ENCODE measurements around the gene SKOR2. TPM values are rescaled to one million over a fixed set of nuclear protein-coding genes. Genes with fewer than 3 reads are reported as not detected.

Gene SKOR2
- total RNA-seq, 4 donors from 2014 or later, result not detected

GRCh38 chr18:47261902-47262300 lies 10.4 kb upstream of the SKOR2 start:
- H3K4me1 ChIP-seq, result no peaks in the 10 kb centered on the region
- no peaks in the 10 kb centered on the region for H3K36me3 ChIP-seq
- peaks cover 0 to 36% of the 10 kb centered on the region in 2 donors for H3K27me3 ChIP-seq
- H3K27ac ChIP-seq, result no peak overlapping the region
- no peak for DNase-seq
- H3K4me3 ChIP-seq, result no peak overlapping the region
- H3K9me3 ChIP-seq, result peaks cover 0 to 3% (median 0%) of the 10 kb centered on the region in 4 donors
- TF ChIP-seq CTCF (IDR thresholded peaks at IDR 0.05), result no peak
- no peak for TF ChIP-seq POLR2A (IDR thresholded peaks at IDR 0.05)

GRCh38 chr18:47260924-47261701 lies 9.7 kb upstream of the SKOR2 start:
- Histone ChIP-seq H3K27ac (no peak overlapping the region), H3K36me3 (no peaks in the 10 kb centered on the region), H3K27me3 (peaks cover 0 to 36% of the 10 kb centered on the region in 2 donors), H3K4me3 (no peak overlapping the region), H3K9me3 (peaks cover 0 to 3% (median 0%) of the 10 kb centered on the region in 4 donors), H3K4me1 (no peaks in the 10 kb centered on the region)
- no peak for DNase-seq
- TF ChIP-seq POLR2A (IDR thresholded peaks at IDR 0.05), result no peak
- no peak for TF ChIP-seq CTCF (IDR thresholded peaks at IDR 0.05)

GRCh38 chr18:47260120-47260923 lies 8.9 kb upstream of the SKOR2 start:
- TF ChIP-seq POLR2A (IDR thresholded peaks at IDR 0.05), result no peak
- no peak for TF ChIP-seq CTCF (IDR thresholded peaks at IDR 0.05)
- H3K9me3 ChIP-seq, result peaks cover 0 to 3% (median 0%) of the 10 kb centered on the region in 4 donors
- H3K36me3 ChIP-seq, result no peaks in the 10 kb centered on the region
- no peak overlapping the region for H3K27ac ChIP-seq
- DNase-seq, result no peak
- H3K27me3 ChIP-seq, result peaks cover 0 to 36% of the 10 kb centered on the region in 2 donors
- no peaks in the 10 kb centered on the region for H3K4me1 ChIP-seq
- no peak overlapping the region for H3K4me3 ChIP-seq

- Histone ChIP-seq H3K4me3 (no peak overlapping the region), H3K9me3 (no peaks in the 10 kb centered on the region), H3K27me3 (peaks cover 0 to 8% of the 10 kb centered on the region in 2 donors), H3K27ac (no peak overlapping the region), H3K36me3 (no peaks in the 10 kb centered on the region), H3K4me1 (no peaks in the 10 kb centered on the region)
- DNase-seq, result no peak
- no peak for TF ChIP-seq POLR2A (IDR thresholded peaks at IDR 0.05)
- no peak for TF ChIP-seq CTCF (IDR thresholded peaks at IDR 0.05)
These were observed 3.0 kb upstream of the SKOR2 start for GRCh38 chr18:47254341-47254939.

GRCh38 chr18:47253101-47253654 lies 1.7 kb upstream of the SKOR2 start:
- H3K27ac ChIP-seq, result no peak overlapping the region
- no peak for DNase-seq
- H3K36me3 ChIP-seq, result no peaks in the 10 kb centered on the region
- TF ChIP-seq POLR2A (IDR thresholded peaks at IDR 0.05), result no peak
- no peak for TF ChIP-seq CTCF (IDR thresholded peaks at IDR 0.05)
- H3K27me3 ChIP-seq, result peaks cover 0 to 15% of the 10 kb centered on the region in 2 donors
- H3K4me1 ChIP-seq, result no peaks in the 10 kb centered on the region
- no peaks in the 10 kb centered on the region for H3K9me3 ChIP-seq
- H3K4me3 ChIP-seq, result no peak overlapping the region

All from Peyer's patch (tissue), 4 donors.